ENCODE data around the gene RPH3AL.

RPH3AL gene

DNA sequence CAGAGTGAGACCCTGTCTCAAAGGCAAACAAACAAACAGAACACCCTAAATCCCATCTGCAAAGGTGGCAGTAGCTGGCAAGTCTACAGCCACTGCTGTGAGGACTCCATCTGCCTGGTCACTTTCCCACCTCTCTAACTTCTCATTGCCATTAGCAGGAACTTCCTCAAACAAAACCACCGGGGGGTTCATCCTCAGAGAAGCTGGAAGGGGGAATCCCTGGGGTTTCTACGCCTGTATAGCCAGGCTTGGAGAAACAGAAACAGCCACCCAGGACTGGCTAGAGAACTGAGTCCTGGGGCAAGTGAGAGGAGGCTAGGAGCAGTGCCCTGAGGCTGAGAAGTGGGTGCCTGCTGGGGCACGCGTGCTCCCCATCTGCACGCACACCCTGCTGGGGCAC, 7.3 kb downstream of the RPH3AL start:
- no peak for TF ChIP-seq JUND (IDR thresholded peaks at IDR 0.05; ENCODE audit: low read depth)
- in situ Hi-C loops (cut with HindIII; ENCODE audit: low pct_unique_long_range_greater_than_20kb, low sequenced_read_pairs): no loop called here
- DNase-seq (ENCODE audit: low read depth in 1 of 2, low spot score in 1 of 2): no peak

DNA sequence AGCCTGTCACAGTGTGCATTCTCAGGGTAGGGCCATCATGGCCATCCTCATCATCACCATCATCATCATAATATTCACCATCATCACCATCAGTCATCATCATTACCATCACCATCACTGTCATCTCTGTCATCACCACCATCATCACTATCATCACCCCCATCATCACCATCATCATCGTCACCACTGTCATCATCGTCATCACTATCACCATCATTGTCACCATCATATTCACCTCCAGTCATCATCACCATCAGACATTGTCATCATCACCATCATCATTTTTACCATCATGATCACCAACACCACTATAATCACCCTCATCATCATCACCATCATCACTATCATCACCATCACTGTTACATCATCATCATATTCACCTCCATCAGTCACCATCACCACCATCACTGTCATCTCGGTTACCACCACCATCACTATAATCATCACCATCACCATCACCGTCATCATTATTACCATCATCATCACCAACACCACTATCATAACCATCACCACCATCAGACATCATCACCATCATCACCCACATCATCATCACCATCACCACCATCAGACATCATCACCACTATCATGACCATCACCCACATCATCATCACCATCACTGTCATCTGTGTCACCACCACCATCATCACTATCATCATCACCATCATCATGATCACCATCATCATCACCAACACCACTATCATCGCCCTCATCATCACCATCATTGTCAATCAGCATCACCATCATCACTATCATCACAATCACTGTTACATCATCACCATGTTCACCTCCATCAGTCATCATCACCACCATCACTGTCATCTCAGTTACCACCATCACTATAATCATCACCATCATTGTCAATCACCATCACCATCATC, 8.5 kb downstream of the RPH3AL start:
- in situ Hi-C loops (cut with HindIII; ENCODE audit: low pct_unique_long_range_greater_than_20kb, low sequenced_read_pairs): no loop called here
- TF ChIP-seq JUND (IDR thresholded peaks at IDR 0.05; ENCODE audit: low read depth): no peak
- DNase-seq (ENCODE audit: low read depth in 1 of 2, low spot score in 1 of 2): no peak

DNA sequence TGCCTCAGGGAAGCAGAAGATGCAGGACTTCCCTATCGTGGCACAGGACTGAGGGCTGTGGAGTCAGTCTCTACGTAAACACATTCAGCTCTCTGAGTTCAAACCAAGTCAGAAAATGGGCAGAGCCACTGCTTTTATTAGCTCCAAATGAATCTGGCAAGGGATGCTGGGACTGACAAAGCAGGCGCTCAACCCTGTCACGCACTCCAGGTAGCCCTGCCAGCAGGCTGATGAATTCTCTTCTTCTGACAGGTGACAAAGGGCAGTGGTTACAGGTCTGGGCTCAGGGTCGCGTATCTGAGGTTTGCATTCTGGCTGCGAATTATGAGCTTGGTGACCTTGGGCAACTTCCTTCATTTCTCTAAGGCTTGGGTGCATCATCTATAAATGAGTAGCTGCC, 9.4 kb downstream of the RPH3AL start:
- no peak for TF ChIP-seq JUND (IDR thresholded peaks at IDR 0.05; ENCODE audit: low read depth)
- DNase-seq (ENCODE audit: low read depth in 1 of 2, low spot score in 1 of 2): no peak
- in situ Hi-C loops (cut with HindIII; ENCODE audit: low pct_unique_long_range_greater_than_20kb, low sequenced_read_pairs): no loop called here

DNA sequence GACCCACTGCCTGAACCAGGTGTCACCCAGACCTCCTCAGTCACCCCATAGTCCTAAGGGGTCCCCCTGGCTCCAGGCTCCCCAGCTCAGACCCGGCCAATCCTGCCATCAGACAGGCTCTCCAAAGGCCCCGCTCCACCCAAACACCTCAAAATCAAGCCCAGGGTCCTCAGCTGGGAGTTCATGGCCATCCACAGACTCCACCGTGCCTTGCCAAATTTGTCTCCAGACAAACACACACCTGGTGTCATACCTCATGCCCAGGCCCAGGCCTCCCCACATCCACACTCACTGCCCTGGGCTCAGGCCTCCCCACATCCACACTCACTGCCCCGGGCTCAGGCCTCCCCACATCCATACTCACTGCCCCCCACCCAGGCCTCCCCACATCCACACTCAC, 12.5 kb downstream of the RPH3AL start:
- in situ Hi-C loops (cut with HindIII; ENCODE audit: low pct_unique_long_range_greater_than_20kb, low sequenced_read_pairs): no loop called here
- no peak for TF ChIP-seq JUND (IDR thresholded peaks at IDR 0.05; ENCODE audit: low read depth)
- DNase-seq (ENCODE audit: low read depth in 1 of 2, low spot score in 1 of 2): no peak

DNA sequence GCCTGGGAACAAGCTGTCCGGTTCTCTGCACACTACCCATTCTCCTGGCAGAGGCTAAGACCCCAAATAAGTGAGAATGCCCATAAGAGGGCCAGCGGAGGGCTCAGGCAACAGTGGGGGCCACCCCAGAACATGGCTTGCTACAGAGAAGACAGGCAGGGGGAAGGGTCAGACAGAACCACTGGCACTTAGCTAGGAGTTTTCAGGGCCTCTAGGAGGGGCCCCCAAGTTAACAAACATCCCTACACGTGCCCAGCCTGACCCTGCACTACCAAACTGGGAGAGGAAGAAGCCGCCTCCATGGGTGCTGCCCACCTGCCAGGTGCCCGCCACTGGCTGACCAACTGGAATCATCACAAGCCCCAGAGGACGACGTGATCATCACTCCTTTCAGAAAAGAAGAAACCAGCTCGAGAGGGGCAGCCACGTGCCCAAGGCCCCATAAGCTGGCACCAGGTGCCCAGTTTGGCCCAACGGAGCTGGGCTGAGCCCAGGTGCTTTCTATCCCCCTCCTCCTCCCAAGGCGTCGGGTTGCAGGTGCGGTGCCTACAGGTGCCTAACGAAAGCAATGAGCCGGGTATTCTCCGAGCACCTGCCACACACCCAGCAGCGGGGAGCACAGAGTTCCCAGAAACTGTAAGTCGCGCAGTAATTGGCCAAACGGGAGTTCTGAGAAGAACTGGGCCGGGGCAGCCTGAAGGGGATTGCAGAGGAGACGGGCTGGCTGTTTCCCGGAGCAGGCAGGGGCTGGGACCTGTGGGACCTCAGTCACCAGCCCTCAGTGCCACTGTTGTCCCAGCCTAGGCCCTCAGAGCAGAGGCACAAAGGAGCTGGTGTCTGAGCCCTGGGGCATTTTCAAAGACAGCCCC, 13.2 kb downstream of the RPH3AL start:
- in situ Hi-C loops (cut with HindIII; ENCODE audit: low pct_unique_long_range_greater_than_20kb, low sequenced_read_pairs): no loop called here
- no peak for DNase-seq (ENCODE audit: low read depth in 1 of 2, low spot score in 1 of 2)
- TF ChIP-seq JUND (IDR thresholded peaks at IDR 0.05; ENCODE audit: low read depth): no peak

DNA sequence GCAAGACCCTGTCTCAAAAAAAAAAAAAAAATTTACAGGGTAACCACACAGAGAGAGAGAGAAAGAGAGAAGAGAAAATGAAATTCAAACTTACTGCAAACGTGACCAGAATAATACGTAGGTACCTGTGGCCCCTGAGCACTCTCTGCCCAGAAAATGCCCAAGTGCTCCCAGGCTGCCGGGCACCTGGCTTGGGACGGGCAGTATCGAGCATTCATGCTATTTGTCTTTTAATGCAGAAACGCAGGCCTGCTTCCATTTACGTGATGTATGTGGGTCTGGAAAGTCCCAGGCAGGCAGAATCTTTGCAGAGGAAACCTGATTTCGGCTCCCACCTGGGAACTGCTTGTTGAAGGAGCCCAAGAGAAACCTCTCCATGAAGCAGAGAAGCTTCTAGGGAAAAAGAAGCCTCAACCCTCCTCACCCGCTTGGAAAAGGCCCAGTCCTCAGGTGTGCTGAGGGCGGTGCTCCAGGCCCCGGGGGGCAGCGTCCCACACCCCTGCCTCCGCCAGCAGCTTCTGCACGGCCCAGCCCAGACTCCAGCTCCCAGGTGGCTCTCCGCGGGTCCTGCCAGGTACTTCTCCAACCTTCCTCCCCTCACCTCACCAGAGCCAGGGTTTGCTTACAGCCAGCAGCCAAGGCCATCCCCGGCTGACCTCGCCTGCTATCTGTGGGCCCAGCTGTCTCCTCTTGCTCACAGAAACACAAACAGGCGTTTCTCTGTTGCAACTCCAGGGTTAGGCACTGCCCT, 14.0 kb downstream of the RPH3AL start:
- in situ Hi-C loops (cut with HindIII; ENCODE audit: low pct_unique_long_range_greater_than_20kb, low sequenced_read_pairs): no loop called here
- DNase-seq (ENCODE audit: low read depth in 1 of 2, low spot score in 1 of 2): no peak
- TF ChIP-seq JUND (IDR thresholded peaks at IDR 0.05; ENCODE audit: low read depth): no peak

DNA sequence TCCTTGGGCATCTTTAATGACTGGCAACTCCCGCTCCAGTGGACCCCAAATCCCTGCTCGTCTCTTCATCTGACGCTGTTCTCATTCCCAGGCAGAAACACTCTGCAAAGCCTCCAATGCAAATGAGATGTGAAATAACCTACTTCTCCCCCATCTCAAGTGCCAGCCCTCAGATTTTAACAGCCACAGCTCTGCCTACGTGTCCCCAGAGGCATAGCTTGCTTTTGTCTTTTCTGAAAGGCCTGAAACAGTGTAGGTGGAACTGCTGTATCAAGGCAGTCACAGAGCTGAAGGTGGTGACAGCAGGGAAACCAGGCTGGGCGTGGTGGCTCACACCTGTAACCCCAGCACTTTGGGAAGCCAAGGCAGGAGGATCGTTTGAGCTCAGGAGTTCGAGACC, 14.7 kb downstream of the RPH3AL start:
- no peak for TF ChIP-seq JUND (IDR thresholded peaks at IDR 0.05; ENCODE audit: low read depth)
- no peak for DNase-seq (ENCODE audit: low read depth in 1 of 2, low spot score in 1 of 2)
- in situ Hi-C loops (cut with HindIII; ENCODE audit: low pct_unique_long_range_greater_than_20kb, low sequenced_read_pairs): no loop called here

DNA sequence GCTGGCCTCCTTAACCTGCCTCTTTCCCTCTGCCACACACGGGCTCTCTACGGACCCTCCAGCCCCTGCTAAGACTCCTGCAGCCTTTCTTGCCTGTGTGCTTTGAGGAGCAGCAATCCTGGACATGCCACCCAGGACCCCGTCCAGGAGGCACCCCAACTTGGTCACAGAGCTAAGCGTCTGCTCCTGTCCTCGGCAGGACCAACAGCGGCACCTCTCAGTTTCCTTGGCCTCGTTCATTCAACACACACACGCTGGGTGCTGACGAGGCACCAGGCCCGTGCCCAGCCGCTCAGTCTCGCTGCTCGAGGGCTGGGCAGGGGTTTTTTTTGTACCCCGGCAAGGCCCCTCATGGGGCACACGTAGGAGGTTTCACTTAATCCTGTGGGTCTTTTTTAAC, 15.2 kb downstream of the RPH3AL start:
- no peak for DNase-seq (ENCODE audit: low read depth in 1 of 2, low spot score in 1 of 2)
- in situ Hi-C loops (cut with HindIII; ENCODE audit: low pct_unique_long_range_greater_than_20kb, low sequenced_read_pairs): no loop called here
- TF ChIP-seq JUND (IDR thresholded peaks at IDR 0.05; ENCODE audit: low read depth): no peak

DNA sequence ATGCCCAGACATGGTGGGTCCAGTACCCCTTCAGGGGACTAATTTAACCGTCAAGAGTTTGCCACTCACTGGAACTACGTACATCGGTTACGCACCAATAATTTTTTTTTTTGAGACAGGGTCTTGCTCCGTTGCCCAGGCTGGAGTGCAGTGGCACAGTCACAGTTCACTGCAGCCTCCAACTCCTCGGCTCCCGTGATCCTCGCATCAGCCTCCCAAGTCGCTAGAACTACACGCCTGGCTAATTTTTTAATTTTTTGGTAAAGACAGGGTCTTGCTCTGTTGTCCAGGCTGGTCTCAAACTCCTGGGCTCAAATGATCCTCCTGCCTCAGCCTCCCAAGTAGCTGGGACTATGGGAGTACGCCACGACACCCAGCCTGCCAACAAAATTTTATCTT, 15.6 kb downstream of the RPH3AL start:
- in situ Hi-C loops (cut with HindIII; ENCODE audit: low pct_unique_long_range_greater_than_20kb, low sequenced_read_pairs): no loop called here
- no peak for DNase-seq (ENCODE audit: low read depth in 1 of 2, low spot score in 1 of 2)
- TF ChIP-seq JUND (IDR thresholded peaks at IDR 0.05; ENCODE audit: low read depth): no peak

DNA sequence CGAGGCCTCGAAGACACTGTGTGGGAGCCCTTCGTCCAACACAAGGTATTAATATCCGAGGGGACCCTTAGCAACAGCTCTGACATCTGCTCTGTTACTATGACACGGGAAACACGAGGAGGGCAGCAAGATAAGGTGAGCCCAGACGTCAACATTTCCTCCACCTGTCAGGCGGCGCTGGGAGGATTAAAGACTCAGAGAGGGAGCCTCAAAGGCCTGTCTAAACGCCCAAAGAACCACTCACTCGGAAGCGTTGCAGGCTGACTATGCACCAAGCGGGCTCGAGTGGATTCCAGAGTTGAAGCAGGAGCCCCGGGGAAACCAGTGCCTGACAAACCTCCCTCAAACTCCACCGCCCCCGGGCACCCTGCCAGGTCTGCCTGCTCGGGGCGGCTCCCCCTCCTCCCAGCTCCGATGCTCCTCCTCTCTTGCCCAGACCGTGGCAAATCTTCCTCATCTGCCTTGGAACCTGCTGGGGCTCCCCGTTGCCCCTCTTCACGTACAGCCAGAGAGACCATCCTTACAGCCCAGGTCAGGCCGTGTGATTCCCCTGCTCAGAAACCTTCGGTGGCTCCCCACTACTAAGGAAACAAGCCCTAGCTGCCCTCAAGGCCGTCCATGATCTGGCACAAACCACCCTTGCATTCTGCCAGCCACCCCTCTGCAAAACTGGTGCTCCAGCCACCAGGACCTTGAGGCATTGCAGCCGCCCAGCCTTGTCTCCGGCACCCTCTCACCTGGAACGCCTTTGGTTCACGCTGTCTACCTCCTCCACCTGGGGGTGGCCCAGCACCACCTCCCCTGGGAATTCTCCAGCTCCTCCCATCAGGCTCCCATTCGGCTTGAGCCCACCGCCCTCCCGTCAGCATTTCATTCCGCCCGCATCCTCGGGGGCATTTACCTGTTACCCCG, 16.2 kb downstream of the RPH3AL start:
- DNase-seq (ENCODE audit: low read depth in 1 of 2, low spot score in 1 of 2): no peak
- in situ Hi-C loops (cut with HindIII; ENCODE audit: low pct_unique_long_range_greater_than_20kb, low sequenced_read_pairs): no loop called here
- TF ChIP-seq JUND (IDR thresholded peaks at IDR 0.05; ENCODE audit: low read depth): no peak

DNA sequence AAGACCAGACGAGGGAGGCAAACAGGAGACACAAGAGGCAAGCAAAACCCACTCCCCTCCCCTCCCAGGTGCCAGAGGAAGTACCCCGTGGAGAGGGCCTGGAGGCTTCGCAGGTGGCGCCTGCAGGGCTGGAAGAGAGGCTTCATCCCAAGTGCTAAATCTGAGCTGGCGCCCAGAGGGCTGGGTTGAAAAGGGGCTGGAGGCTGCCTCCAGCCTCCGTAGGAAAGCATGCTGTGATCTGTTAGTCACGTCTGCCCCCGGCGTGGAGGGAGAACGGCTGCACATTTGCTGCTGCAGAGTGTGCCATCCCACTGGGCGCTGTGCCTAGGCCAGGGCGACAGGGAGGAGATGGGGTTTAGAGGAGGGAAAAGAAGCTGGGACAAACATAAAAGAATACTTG, 16.9 kb downstream of the RPH3AL start:
- no peak for TF ChIP-seq JUND (IDR thresholded peaks at IDR 0.05; ENCODE audit: low read depth)
- in situ Hi-C loops (cut with HindIII; ENCODE audit: low pct_unique_long_range_greater_than_20kb, low sequenced_read_pairs): no loop called here
- DNase-seq (ENCODE audit: low read depth in 1 of 2, low spot score in 1 of 2): no peak

Measured in T47D (cell line).